Stimulated activated CD4-positive, alpha-beta T cell treated with anti-CD3 and anti-CD28 coated beads, Interleukin-4, amount 100 ng/mL, for 48 hours (primary cell): ENCODE data around the gene PML.

Experiments
- DNase-seq, 2 donors: peaks; one replicate each; pipeline ENCODE4 v3.0.0-alpha.2; 2020; ENCODE audit warnings: low read depth in 2 of 2

The PML gene

GRCh38 chr15:73994413-73994883, at the start of gene PML:
Gene PML, plus strand, starts transcription at chr15:73994716. Its CDS starts 97 bp downstream, at chr15:73994813.
- peak; percentile 88 to 96 for DNase-seq

GRCh38 chr15:73945130-73945508, 49.4 kb upstream of the PML start:
- no peak for DNase-seq

- DNase-seq = no peak
Measured at GRCh38 chr15:73946046-73946721, 48.3 kb upstream of the PML start.

GRCh38 chr15:73946795-73947370, 47.6 kb upstream of the PML start:
- DNase-seq = no peak

- DNase-seq = no peak
Measured at GRCh38 chr15:73947651-73948050, 46.9 kb upstream of the PML start.

- DNase-seq = no peak
Measured at GRCh38 chr15:73948396-73948795, 46.1 kb upstream of the PML start.

- no peak for DNase-seq
Measured at GRCh38 chr15:73948982-73949381, 45.5 kb upstream of the PML start.

- no peak for DNase-seq
Measured at GRCh38 chr15:73949496-73949895, 45.0 kb upstream of the PML start.

- no peak for DNase-seq
Measured at GRCh38 chr15:73950479-73950830, 44.1 kb upstream of the PML start.

- DNase-seq = peak; percentile 57 to 66
Measured at GRCh38 chr15:73950831-73951561, 43.5 kb upstream of the PML start.

- DNase-seq = no peak
Measured at GRCh38 chr15:73951601-73952000, 42.9 kb upstream of the PML start.

GRCh38 chr15:73952171-73952912, 42.2 kb upstream of the PML start:
- DNase-seq = no peak

GRCh38 chr15:73952913-73953750, 41.4 kb upstream of the PML start:
- no peak for DNase-seq

GRCh38 chr15:73954188-73955145, 40.0 kb upstream of the PML start:
- no peak for DNase-seq

GRCh38 chr15:73955326-73955725, 39.2 kb upstream of the PML start:
- DNase-seq = no peak

- DNase-seq = no peak
Measured at GRCh38 chr15:73955861-73956742, 38.4 kb upstream of the PML start.

GRCh38 chr15:73956743-73957135, 37.8 kb upstream of the PML start:
- DNase-seq = no peak

- DNase-seq = no peak
Measured at GRCh38 chr15:73957276-73957675, 37.2 kb upstream of the PML start.

- DNase-seq = no peak
Measured at GRCh38 chr15:73957785-73958184, 36.7 kb upstream of the PML start.
